ENCODE measurements around the gene KCNMA1. TPM values are rescaled to one million over a fixed set of nuclear protein-coding genes. Genes with fewer than 3 reads are reported as not detected.

The KCNMA1 gene
- total and polyA plus RNA-seq, 9 of the 15 experiments (the other 6 are each of a cell fraction or from before 2014, with no cell fraction given): 0.01 to 0.95 (median 0.15) TPM; not detected in 4

GRCh38 chr10:77478962-77479359 lies 158.6 kb downstream of the KCNMA1 start:
- intact Hi-C loops (cut with micrococcal nuclease) (no loop called here), in situ Hi-C loops (cut with MboI) (no loop called here)
- Histone ChIP-seq H3K9ac (ENCODE audit: insufficient read depth in 1 of 2, low read depth in 2 of 2, low read length in 2 of 2) (no peak overlapping the region), H2AFZ (ENCODE audit: low read depth, low read length) (no peak overlapping the region), H3K4me3 (no peak overlapping the region), H3K79me2 (ENCODE audit: control insufficient read depth, insufficient read depth, low read length) (no peaks in the 10 kb centered on the region), H3K27me3 (ENCODE audit: control insufficient read depth in 2 of 2, insufficient read depth in 2 of 2, low read length in 2 of 2) (peaks cover 6 to 22% of the 10 kb centered on the region in 2 experiments; a peak in 3 of 5 replicates), H3K27ac (ENCODE audit: extremely low read depth, low read depth, low read length) (no peak overlapping the region), H3K4me1 (replicated peaks in 1 of 2; ENCODE audit: control insufficient read depth in 2 of 2, insufficient read depth in 2 of 2, low read length in 2 of 2) (no peaks in the 10 kb centered on the region), H3K4me2 (ENCODE audit: insufficient read depth, low read length) (no peak overlapping the region), H4K20me1 (replicated peaks; ENCODE audit: control insufficient read depth, insufficient read depth, low read length) (no peaks in the 10 kb centered on the region), H3K36me3 (ENCODE audit: control insufficient read depth, insufficient read depth, low read length) (no peaks in the 10 kb centered on the region), H3K9me1 (ENCODE audit: control insufficient read depth, insufficient read depth, low read length) (no peaks in the 10 kb centered on the region), H3K9me3 (replicated peaks; ENCODE audit: control insufficient read depth, insufficient read depth, low read depth, low read length) (no peaks in the 10 kb centered on the region)
- under 1% methylated on average over 5 of the region's 5 CpGs for WGBS (ENCODE audit: insufficient coverage, low coverage, missing lambda C conversion rate)
- ATAC-seq (no peak), DNase-seq (ENCODE audit: extremely low read depth in 1 of 4, low spot score in 3 of 4) (no peak), FAIRE-seq (no peak)
- TF ChIP-seq ZBTB40 (IDR thresholded peaks at IDR 0.05) (no peak), ZBTB40 (CRISPR knock-in tag; IDR thresholded peaks at IDR 0.05) (no peak), EWSR1 (IDR thresholded peaks at IDR 0.05; ENCODE audit: borderline replicate concordance, low read depth, partially characterized antibody) (no peak), CHCHD3 (CRISPR knock-in tag; IDR thresholded peaks at IDR 0.05) (no peak), ZNF668 (CRISPR knock-in tag; IDR thresholded peaks at IDR 0.05) (no peak), PTBP1 (IDR thresholded peaks at IDR 0.05; ENCODE audit: low read depth, low read length) (no peak)
- POLR2A ChIA-PET: no interaction called here
- CTCF ChIA-PET (ENCODE audit: low intra/inter-chr PET ratio): no interaction called here
- no TSS peak for BruUV-seq (replicated peaks)
